ENCODE results near the gene DTX3L.

DNA sequence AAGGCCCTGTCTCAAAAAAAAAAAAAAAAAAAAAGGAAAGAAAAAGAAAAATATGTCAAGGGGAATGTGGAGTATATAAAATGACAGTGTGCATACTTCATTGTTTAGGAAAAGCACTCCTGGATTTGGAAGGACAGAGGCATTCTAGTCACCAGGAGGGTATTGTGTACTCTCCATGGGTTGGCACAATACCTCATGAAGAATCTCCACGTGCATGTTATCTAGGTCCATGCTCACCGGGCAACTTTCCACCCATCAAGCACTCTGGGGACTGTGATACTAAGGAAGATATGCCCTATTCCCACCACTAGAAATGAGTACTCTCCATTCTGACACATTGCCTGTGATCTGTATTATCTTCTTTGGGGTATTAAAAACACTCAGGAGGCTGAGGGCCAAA is 34.0 kb upstream of the DTX3L start:
- TF ChIP-seq, protein P1, sequence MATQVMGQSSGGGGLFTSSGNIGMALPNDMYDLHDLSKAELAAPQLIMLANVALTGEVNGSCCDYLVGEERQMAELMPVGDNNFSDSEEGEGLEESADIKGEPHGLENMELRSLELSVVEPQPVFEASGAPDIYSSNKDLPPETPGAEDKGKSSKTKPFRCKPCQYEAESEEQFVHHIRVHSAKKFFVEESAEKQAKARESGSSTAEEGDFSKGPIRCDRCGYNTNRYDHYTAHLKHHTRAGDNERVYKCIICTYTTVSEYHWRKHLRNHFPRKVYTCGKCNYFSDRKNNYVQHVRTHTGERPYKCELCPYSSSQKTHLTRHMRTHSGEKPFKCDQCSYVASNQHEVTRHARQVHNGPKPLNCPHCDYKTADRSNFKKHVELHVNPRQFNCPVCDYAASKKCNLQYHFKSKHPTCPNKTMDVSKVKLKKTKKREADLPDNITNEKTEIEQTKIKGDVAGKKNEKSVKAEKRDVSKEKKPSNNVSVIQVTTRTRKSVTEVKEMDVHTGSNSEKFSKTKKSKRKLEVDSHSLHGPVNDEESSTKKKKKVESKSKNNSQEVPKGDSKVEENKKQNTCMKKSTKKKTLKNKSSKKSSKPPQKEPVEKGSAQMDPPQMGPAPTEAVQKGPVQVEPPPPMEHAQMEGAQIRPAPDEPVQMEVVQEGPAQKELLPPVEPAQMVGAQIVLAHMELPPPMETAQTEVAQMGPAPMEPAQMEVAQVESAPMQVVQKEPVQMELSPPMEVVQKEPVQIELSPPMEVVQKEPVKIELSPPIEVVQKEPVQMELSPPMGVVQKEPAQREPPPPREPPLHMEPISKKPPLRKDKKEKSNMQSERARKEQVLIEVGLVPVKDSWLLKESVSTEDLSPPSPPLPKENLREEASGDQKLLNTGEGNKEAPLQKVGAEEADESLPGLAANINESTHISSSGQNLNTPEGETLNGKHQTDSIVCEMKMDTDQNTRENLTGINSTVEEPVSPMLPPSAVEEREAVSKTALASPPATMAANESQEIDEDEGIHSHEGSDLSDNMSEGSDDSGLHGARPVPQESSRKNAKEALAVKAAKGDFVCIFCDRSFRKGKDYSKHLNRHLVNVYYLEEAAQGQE (IDR thresholded peaks at IDR 0.05; ENCODE audit: low read depth), result no peak
- TF ChIP-seq EP300 (IDR thresholded peaks at IDR 0.05; ENCODE audit: borderline replicate concordance) (no peak), CEBPB (IDR thresholded peaks at IDR 0.05) (no peak), YY1 (IDR thresholded peaks at IDR 0.05; ENCODE audit: low read depth) (no peak), CREB1 (IDR thresholded peaks at IDR 0.05; ENCODE audit: low read depth) (no peak), RAD21 (IDR thresholded peaks at IDR 0.05; ENCODE audit: low read depth) (no peak), NFIC (IDR thresholded peaks at IDR 0.05) (no peak), TAF1 (IDR thresholded peaks at IDR 0.05; ENCODE audit: low read depth) (no peak)
- TF ChIP-seq, protein P2, sequence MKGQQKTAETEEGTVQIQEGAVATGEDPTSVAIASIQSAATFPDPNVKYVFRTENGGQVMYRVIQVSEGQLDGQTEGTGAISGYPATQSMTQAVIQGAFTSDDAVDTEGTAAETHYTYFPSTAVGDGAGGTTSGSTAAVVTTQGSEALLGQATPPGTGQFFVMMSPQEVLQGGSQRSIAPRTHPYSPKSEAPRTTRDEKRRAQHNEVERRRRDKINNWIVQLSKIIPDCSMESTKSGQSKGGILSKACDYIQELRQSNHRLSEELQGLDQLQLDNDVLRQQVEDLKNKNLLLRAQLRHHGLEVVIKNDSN (IDR thresholded peaks at IDR 0.05), result no peak
- TF ChIP-seq, protein P3, sequence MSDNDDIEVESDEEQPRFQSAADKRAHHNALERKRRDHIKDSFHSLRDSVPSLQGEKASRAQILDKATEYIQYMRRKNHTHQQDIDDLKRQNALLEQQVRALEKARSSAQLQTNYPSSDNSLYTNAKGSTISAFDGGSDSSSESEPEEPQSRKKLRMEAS (IDR thresholded peaks at IDR 0.05), result no peak

Measured in Ishikawa (cell line).